ENCODE data around the gene ZFP3.
"Not testable (repeated sequence)": the region's sequence is repeated elsewhere in the genome, so short reads cannot be mapped to it uniquely, and the experiment has no call there.

ZFP3 gene

GRCh38 chr17:5126719-5127488, 48.6 kb downstream of the ZFP3 start:
- DNase-seq, result no peak

DNA sequence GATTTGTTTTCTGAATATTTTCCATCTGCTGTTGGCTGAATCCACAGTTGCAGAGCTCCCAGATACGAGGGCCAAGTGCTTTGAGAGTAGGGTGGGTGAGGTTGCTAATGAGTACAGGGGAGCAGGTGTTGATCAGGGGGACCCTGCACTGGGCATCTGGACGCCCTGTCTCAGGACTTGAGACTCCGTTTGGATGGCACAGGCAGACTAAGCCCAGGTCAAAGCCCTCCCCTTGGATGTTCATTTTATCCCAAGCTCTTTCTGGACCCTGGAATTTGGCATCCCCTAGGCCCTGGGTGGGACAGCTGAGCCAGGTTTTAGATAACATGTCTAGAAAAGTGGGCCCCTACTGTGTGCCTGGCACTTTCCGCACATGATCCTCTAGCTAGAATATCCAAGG, 49.6 kb downstream of the ZFP3 start:
- no peak for DNase-seq

GRCh38 chr17:5128387-5128786, 50.1 kb downstream of the ZFP3 start:
- DNase-seq, result not testable (repeated sequence)

GRCh38 chr17:5128905-5129535, 50.8 kb downstream of the ZFP3 start:
- no peak for DNase-seq

- DNase-seq, result not testable (repeated sequence)
Measured at GRCh38 chr17:5129770-5130169, 51.5 kb downstream of the ZFP3 start.

- DNase-seq, result not testable (repeated sequence)
Measured at GRCh38 chr17:5130261-5130660, 52.0 kb downstream of the ZFP3 start.

- not testable (repeated sequence) for DNase-seq
Measured at GRCh38 chr17:5130687-5131086, 52.4 kb downstream of the ZFP3 start.

DNA sequence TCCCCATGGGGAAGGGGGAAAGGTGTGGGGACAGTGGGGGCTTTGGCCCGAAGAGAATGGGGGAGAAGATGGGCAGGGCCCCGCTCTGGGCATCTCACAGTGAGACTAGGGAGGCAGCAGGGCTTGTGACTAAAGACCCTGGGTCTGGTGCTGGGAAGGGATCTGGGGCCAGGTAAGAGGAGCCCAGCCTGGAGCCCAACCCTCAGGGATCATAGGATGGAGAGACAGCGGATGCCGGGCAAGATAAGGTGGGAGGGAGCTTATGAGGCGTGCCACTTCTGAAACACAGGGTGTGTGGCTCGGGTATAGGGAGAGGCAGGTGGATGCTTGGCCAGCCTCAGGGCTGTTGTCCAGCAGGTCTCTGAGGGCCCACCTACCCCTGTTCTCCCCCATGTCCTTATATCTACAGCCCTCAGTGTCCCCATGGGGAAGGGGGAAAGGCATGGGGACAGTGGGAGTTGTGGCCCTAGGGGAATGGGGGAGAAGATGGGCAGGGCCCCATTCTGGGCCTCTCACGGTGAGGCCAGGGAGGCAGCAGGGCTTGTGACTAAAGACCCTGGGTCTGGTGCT, 53.0 kb downstream of the ZFP3 start:
- DNase-seq, result no peak

GRCh38 chr17:5131799-5132502, 53.7 kb downstream of the ZFP3 start:
- not testable (repeated sequence) for DNase-seq

DNA sequence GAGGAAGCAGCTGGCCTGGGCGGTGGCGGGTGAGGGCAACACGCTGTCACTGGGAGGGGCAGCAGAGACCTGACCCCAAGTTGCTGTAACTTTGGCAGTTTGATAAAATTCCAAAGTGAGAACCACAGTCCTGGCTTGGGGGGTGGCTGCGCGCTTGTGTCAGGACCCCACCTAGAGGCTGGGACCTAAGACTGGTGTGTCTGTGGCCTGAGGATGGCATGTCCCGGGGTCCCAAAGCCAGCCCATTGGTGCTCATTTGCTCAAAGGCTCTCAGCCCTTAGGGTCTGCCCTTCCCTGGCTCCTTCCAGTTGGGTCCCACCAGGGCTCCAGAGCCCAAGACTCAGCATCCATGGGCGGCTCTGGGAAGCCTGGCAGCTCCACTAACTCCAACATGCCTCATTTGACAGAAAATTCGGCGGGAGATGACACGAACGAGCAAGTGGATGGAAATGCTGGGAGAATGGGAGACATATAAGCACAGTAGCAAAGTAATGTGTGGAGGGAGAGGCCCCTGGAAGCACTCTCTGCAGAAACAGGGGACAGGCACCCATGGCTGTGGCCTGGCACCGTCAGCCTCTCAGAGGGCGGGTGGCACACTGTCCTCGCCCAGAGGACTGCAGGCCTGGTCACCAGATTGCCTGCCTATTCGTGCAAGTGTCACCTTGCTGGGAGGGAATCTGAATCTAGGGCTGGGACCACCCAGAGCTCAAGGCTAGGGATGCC, 54.4 kb downstream of the ZFP3 start:
- not testable (repeated sequence) for DNase-seq

DNA sequence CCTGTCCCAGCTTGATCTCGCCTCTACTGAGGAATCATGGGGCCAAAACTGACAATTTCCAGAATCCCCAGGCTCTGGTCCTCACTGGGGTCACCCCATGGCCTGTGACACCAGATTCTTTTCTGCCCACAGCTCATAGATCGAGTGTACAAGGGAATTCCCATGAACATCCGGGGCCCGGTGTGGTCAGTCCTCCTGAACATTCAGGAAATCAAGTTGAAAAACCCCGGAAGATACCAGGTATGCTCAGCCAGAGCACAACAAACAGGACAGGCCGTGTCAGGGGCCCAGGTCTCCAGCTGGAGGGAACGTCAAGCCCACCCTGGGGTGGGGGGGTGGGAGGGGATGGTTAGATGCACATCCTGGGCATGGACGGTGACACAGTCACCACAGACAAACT, 55.0 kb downstream of the ZFP3 start:
- no peak for DNase-seq

GRCh38 chr17:5133961-5134360, 55.7 kb downstream of the ZFP3 start:
- not testable (repeated sequence) for DNase-seq

DNA sequence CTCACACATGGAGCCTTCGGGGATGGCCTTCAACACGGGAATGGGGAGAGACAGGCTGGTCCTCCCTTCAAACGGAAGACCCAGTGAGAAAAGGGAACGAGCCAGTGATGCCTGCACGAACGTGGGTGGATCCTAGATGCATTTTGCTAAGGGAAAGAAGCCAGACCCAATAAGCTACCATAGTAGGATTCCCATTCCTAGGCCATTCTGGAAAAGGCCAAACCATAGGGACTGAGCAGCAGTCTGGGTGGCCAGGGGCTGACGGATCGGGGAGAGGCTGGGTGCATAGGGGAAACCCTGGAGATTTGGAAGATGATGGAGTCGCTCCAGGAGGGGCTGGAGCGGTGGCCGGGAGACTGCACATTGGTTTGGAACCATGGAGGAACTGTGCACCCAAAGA, 56.3 kb downstream of the ZFP3 start:
- not testable (repeated sequence) for DNase-seq

DNA sequence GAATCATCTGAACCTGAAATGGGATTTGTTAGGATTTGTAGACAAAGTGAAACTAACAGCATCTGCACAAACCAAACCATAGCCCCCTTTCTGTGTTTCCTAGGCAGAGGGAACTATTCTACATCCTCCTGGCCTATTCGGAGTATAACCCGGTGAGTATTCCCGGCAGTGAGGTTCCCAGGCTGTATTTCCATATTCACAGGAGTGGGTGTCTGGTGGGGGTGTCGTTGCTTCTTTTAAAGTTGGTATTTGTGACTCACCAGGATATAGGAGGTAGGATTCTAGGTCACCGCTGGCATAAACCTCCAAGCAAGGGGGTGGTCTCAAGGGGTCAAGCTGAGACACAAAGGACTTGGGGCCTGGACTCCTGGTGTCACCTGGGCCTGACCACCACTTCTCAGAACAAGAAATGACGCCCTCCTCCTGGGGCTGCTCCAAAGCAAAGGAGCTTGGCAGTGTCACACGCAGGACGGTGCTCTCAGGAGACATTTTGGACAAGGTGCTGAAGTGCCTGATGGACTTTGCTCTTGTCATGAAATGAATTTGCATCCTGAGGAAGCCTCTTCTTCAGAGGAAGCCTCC, 57.0 kb downstream of the ZFP3 start:
- DNase-seq, result not testable (repeated sequence)

GRCh38 chr17:5135726-5136579, 57.7 kb downstream of the ZFP3 start:
- no peak for DNase-seq

- DNase-seq, result not testable (repeated sequence)
Measured at GRCh38 chr17:5136580-5137412, 58.5 kb downstream of the ZFP3 start.

DNA sequence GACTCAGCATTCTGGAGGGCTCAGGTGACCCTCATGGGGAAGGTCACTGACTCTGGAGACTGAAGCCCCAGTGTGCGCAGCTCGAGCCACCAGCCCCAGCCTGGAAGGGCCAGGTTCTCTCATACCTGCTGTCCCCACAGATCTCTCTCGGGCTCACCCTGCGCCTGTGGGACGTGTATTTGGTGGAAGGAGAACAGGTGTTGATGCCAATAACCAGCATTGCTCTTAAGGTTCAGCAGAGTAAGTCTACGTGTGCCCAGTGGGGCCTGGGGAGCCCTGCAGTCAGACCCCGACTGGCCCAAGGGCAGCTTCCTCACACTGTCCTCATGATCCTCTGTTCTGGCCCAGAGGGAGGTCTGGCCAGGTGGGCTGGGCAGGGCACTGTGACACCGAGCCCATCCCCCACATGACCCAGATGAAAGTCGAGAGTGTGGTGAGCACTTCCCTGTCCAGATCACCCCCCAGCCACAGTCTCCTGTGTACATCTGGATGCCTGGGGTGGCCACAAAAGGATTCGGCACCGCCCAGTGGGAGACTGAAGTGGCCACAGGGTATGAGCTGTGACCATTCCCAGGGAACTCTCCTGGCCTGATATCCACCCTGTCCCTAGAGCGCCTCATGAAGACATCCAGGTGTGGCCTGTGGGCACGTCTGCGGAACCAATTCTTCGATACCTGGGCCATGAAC, 59.4 kb downstream of the ZFP3 start:
- not testable (repeated sequence) for DNase-seq

GRCh38 chr17:5138198-5138544, 59.9 kb downstream of the ZFP3 start:
- DNase-seq, result not testable (repeated sequence)

DNA sequence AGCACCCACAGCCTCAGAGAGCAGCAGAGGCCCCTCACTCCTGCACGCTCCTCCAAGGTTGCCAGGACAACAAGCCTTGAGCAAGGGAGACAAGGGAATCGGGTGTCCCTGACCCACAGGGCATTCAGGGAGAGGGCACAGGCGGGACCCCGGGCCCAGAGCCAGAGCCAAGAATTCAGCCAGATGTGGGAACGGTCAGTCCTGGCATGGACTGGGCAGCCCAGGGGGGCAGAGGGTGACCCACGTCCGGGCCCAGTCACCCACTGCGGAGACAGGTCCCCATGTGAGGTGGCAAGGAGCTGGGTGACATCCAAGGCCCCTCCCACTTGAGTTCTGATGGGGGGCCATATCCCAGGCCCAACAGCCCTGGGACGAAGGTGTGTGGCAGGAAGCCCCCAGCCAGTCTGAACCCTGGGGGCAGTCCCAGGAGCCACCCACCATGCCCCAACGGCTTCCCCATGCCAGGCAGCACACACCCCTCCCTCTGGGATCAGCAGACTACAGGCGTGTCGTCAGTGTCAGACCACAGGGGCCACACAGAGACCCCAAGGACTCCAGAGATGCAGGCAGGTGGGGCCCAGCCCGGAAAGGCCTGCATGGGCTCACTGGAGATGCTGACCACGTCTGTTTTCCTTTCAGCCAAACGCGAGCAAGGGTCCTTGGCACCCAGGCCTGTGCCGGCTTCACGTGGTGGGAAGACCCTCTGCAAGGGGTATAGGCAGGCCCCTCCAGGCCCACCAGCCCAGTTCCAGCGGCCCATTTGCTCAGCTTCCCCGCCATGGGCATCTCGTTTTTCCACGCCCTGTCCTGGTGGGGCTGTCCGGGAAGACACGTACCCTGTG, 60.6 kb downstream of the ZFP3 start:
- no peak for DNase-seq

Measured in cerebellar nuclear complex (tissue), 1 donor.